GM21786 (cell line): ENCODE measurements around the gene LMNA.
A peak's percentile ranks its signal among the peaks of the same experiment; 100 is the strongest.
"Not testable (repeated sequence)": the region's sequence is repeated elsewhere in the genome, so short reads cannot be mapped to it uniquely, and the experiment has no call there.

ENCODE experiments used
- ATAC-seq: cut with Tn5 transposase; IDR thresholded peaks from one replicate; pipeline ENCODE4 v1.9.1; 2021; ENCODE audit not compliant: unreplicated experiment

The LMNA gene

GRCh38 chr1:156114101-156114918, at the start of gene LMNA:
Gene LMNA (plus strand): TSS chr1:156114711. CDS start chr1:156114919, 208 bp downstream.
- ATAC-seq: peak; percentile 71

- ATAC-seq: no peak
Observed at GRCh38 chr1:156065212-156065611, 49.3 kb upstream of the LMNA start.

- ATAC-seq: no peak
Observed at GRCh38 chr1:156065871-156066270, 48.6 kb upstream of the LMNA start.

- no peak for ATAC-seq
Observed at GRCh38 chr1:156067262-156067661, 47.2 kb upstream of the LMNA start.

GRCh38 chr1:156069490-156070455, 44.7 kb upstream of the LMNA start:
- ATAC-seq: no peak

- ATAC-seq: no peak
Observed at GRCh38 chr1:156070548-156070947, 44.0 kb upstream of the LMNA start.

- not testable (repeated sequence) for ATAC-seq
Observed at GRCh38 chr1:156071332-156071816, 43.1 kb upstream of the LMNA start.

- ATAC-seq: no peak
Observed at GRCh38 chr1:156072251-156072650, 42.3 kb upstream of the LMNA start.

- ATAC-seq: no peak
Observed at GRCh38 chr1:156073110-156073687, 41.3 kb upstream of the LMNA start.

GRCh38 chr1:156073740-156074139, 40.8 kb upstream of the LMNA start:
- no peak for ATAC-seq

- ATAC-seq: no peak
Observed at GRCh38 chr1:156074661-156075060, 39.9 kb upstream of the LMNA start.

- no peak for ATAC-seq
Observed at GRCh38 chr1:156075162-156075561, 39.3 kb upstream of the LMNA start.

GRCh38 chr1:156075775-156076204, 38.7 kb upstream of the LMNA start:
- no peak for ATAC-seq

- ATAC-seq: peak; percentile 64
Observed at GRCh38 chr1:156076609-156077429, 37.7 kb upstream of the LMNA start.

- no peak for ATAC-seq
Observed at GRCh38 chr1:156077430-156077760, 37.1 kb upstream of the LMNA start.

GRCh38 chr1:156078728-156079127, 35.8 kb upstream of the LMNA start:
- ATAC-seq: no peak

- ATAC-seq: no peak
Observed at GRCh38 chr1:156079762-156080161, 34.7 kb upstream of the LMNA start.

- no peak for ATAC-seq
Observed at GRCh38 chr1:156080241-156080862, 34.2 kb upstream of the LMNA start.

- ATAC-seq: no peak
Observed at GRCh38 chr1:156080863-156081179, 33.7 kb upstream of the LMNA start.
